ENCODE data around the gene OR5K3. TPM values are rescaled to one million over a fixed set of nuclear protein-coding genes. Genes with fewer than 3 reads are reported as not detected.

OR5K3 gene
- total RNA-seq, 5 donors from 2014 or later (not counting 1 experiment from before 2014, with no cell fraction given): not detected

Other genes with a start within 250 kb of the OR5K3 start
- gene OR5H14, start 243.2 kb upstream of the OR5K3 start, total RNA-seq: not detected
- not detected for gene OR5H15, start 224.0 kb upstream of the OR5K3 start, total RNA-seq
- gene OR5H6, start 126.4 kb upstream of the OR5K3 start, total RNA-seq: not detected
- not detected for gene OR5H2, start 108.2 kb upstream of the OR5K3 start, total RNA-seq
- not detected for gene OR5K4, start 36.8 kb upstream of the OR5K3 start, total RNA-seq
- gene OR5K1, start 72.5 kb downstream of the OR5K3 start, total RNA-seq: not detected
- not detected for gene OR5K2, start 107.0 kb downstream of the OR5K3 start, total RNA-seq
- gene CLDND1, start 132.2 kb downstream of the OR5K3 start, total RNA-seq: 100 to 1,000 TPM; 133 to 404 (median 264) TPM
- 10 to 100 TPM in 4 of 5 donors, 1 to 10 TPM in 1; 5.7 to 69.9 (median 24.7) TPM for gene GPR15, start 141.3 kb downstream of the OR5K3 start, total RNA-seq
- gene CPOX, start 202.9 kb downstream of the OR5K3 start, total RNA-seq: 10 to 100 TPM; 13.9 to 47.6 (median 44.6) TPM

Data from T-cell (primary cell).